CD14-positive monocyte (primary cell): ENCODE data around the gene LINC01488. TPM values are rescaled to one million over a fixed set of nuclear protein-coding genes. Genes with fewer than 3 reads are reported as not detected.

Source experiments
- DNase-seq, 3 donors: peaks; one replicate each; pipeline ENCODE4 v3.0.0-alpha.2; 2011 to 2022
- H2AFZ ChIP-seq: 2 replicates; pipeline ENCODE4 v1.6.0; 2012; ENCODE audit warnings: mild to moderate bottlenecking, low read depth, low read length, inconsistent platforms; ENCODE audit not compliant: insufficient read depth, poor library complexity, severe bottlenecking
- H3K27ac ChIP-seq, 2 donors: 1 replicate in 1 of 2; 2 replicates in 1 of 2; pipeline ENCODE4 v1.5.1; 2012 to 2013; ENCODE audit warnings: low read length in 2 of 2, control low read depth in 1 of 2, inconsistent platforms in 1 of 2, low read depth in 1 of 2, mild to moderate bottlenecking in 1 of 2
- H3K27me3 ChIP-seq, 2 donors: one replicate each; pipeline versions ENCODE4 v1.6.0 to v1.6.1; 2011 to 2013; ENCODE audit warnings: low read length in 2 of 2; ENCODE audit not compliant: control insufficient read depth in 2 of 2, insufficient read depth in 2 of 2
- H3K36me3 ChIP-seq, 2 donors: replicated peaks in 1 of 2; 1 replicate in 1 of 2; 2 replicates in 1 of 2; pipeline versions ENCODE4 v1.5.1 to v1.6.1; 2012 to 2013; ENCODE audit warnings: low read length in 2 of 2, control low read depth in 1 of 2, inconsistent platforms in 1 of 2, mild to moderate bottlenecking in 1 of 2; ENCODE audit not compliant: insufficient read depth in 2 of 2, control insufficient read depth in 1 of 2
- H3K4me1 ChIP-seq, 2 donors: 1 replicate in 1 of 2; 2 replicates in 1 of 2; pipeline versions ENCODE4 v1.5.1 to v1.6.1; 2012 to 2013; ENCODE audit warnings: low read length in 2 of 2, control low read depth in 1 of 2, inconsistent platforms in 1 of 2, mild to moderate bottlenecking in 1 of 2, moderate library complexity in 1 of 2; ENCODE audit not compliant: insufficient read depth in 2 of 2, control insufficient read depth in 1 of 2
- H3K4me2 ChIP-seq: replicated peaks from 2 replicates; pipeline ENCODE3; 2012; ENCODE audit warnings: low read length, moderate library complexity, mild to moderate bottlenecking; ENCODE audit not compliant: poor library complexity, severe bottlenecking; ENCODE audit errors: extremely low read depth
- H3K4me3 ChIP-seq, 3 experiments: fragments of 200-600 bp in 1 of 3; sonication (generic) in 1 of 3; replicated peaks in 1 of 3; 1 replicate in 2 of 3; 2 replicates in 1 of 3; pipeline ENCODE4 v1.5.1; 2011 to 2013; ENCODE audit warnings: low read length in 3 of 3, mild to moderate bottlenecking in 3 of 3, control low read depth in 2 of 3, low read depth in 2 of 3, inconsistent platforms in 1 of 3, moderate library complexity in 1 of 3
- H3K79me2 ChIP-seq: 2 replicates; pipeline ENCODE4 v1.6.0; 2012; ENCODE audit warnings: mild to moderate bottlenecking, control low read depth, inconsistent platforms, low read length, moderate library complexity; ENCODE audit not compliant: insufficient read depth
- H3K9ac ChIP-seq: 2 replicates; pipeline ENCODE4 v1.6.0; 2017; ENCODE audit warnings: low read length, mild to moderate bottlenecking; ENCODE audit not compliant: insufficient read depth, poor library complexity, severe bottlenecking
- H3K9me3 ChIP-seq, 2 donors: replicated peaks in 1 of 2; 1 replicate in 1 of 2; 2 replicates in 1 of 2; pipeline versions ENCODE4 v1.5.1 to v1.6.1; 2012 to 2013; ENCODE audit warnings: low read length in 2 of 2, control low read depth in 1 of 2; ENCODE audit not compliant: control insufficient read depth in 1 of 2, insufficient read depth in 1 of 2
- H4K20me1 ChIP-seq: 2 replicates; pipeline ENCODE4 v1.6.0; 2012; ENCODE audit warnings: mild to moderate bottlenecking, low read length, control low read depth, moderate library complexity; ENCODE audit not compliant: insufficient read depth
- H3K27ac Mint-ChIP-seq, 7 donors: one replicate each; pipeline ENCODE4 v1.8.0; 2020; ENCODE audit warnings: mild to moderate bottlenecking in 7 of 7, mixed read lengths in 7 of 7, moderate library complexity in 6 of 7, inconsistent platforms in 2 of 7
- H3K27me3 Mint-ChIP-seq, 3 donors: one replicate each; pipeline ENCODE4 v1.8.0; 2021 to 2022; ENCODE audit warnings: low read depth in 3 of 3, mild to moderate bottlenecking in 3 of 3, mixed read lengths in 3 of 3, moderate library complexity in 3 of 3, inconsistent platforms in 1 of 3
- H3K36me3 Mint-ChIP-seq, 2 donors: one replicate each; pipeline ENCODE4 v1.8.0; 2020; ENCODE audit warnings: mixed read lengths in 2 of 2, inconsistent platforms in 1 of 2, mild to moderate bottlenecking in 1 of 2
- H3K4me1 Mint-ChIP-seq: one replicate; pipeline ENCODE4 v1.8.0; 2020; ENCODE audit warnings: mild to moderate bottlenecking, mixed read lengths
- H3K4me3 Mint-ChIP-seq, 2 donors: one replicate each; pipeline ENCODE4 v1.8.0; 2020; ENCODE audit warnings: mild to moderate bottlenecking in 2 of 2, mixed read lengths in 2 of 2, moderate library complexity in 1 of 2
- H3K9me3 Mint-ChIP-seq, 7 donors: one replicate each; pipeline ENCODE4 v1.8.0; 2020 to 2022; ENCODE audit warnings: mixed read lengths in 7 of 7, mild to moderate bottlenecking in 6 of 7, moderate library complexity in 6 of 7, inconsistent platforms in 2 of 7
- CTCF ChIP-seq: fragments of 200-600 bp; IDR thresholded peaks from one replicate; pipeline ENCODE4 v1.8.0; 2022; ENCODE audit warnings: antibody characterized with exemption, mild to moderate bottlenecking
- WGBS: methylation state at CpG from one replicate; pipeline ENCODE4 v1.1.5; 2013; ENCODE audit warnings: missing lambda C conversion rate; ENCODE audit not compliant: insufficient coverage; 5-methylcytosine and 5-hydroxymethylcytosine counted together
- intact Hi-C, 2 donors: fragments of 100-400 bp; cut with micrococcal nuclease; formaldehyde crosslinking; loops; one replicate each; pipeline versions ENCODE4 v1.15.0 to v1.15.1; 2023
- polyA plus RNA-seq, 3 donors: library from polyadenylated mRNA; depleted of rRNA in 1 of 3; unstranded in 2 of 3; stranded (reverse) in 1 of 3; fragments of 300-500 nt in 2 of 3; fragments of >200 nt in 1 of 3; fragmentation: Illumina TruSeq in 2 of 3; gene quantifications; 1 replicate in 2 of 3; 2 replicates in 1 of 3; pipeline ENCODE4 v1.2.3, GENCODE V29; 2012 to 2021

The LINC01488 gene
- polyA plus RNA-seq, 3 donors, result not detected

GRCh38 chr11:69536406-69536805 is 54.9 kb downstream of the LINC01488 start:
- H2AFZ ChIP-seq, result no peak overlapping the region
- H3K27me3 ChIP-seq, result no peaks in the 10 kb centered on the region
- H3K4me3 ChIP-seq, result no peak overlapping the region
- peaks cover 0 to 1% (median 0%) of the 10 kb centered on the region in 7 donors for H3K9me3 Mint-ChIP-seq
- no peak for TF ChIP-seq CTCF
- no peaks in the 10 kb centered on the region for H3K36me3 Mint-ChIP-seq
- 96% methylated on average over 4 of the region's 9 CpGs for WGBS
- H3K36me3 ChIP-seq, result no peaks in the 10 kb centered on the region
- H3K4me3 Mint-ChIP-seq, result no peak overlapping the region
- peaks cover 0 to 6% (median 1%) of the 10 kb centered on the region in 3 donors for H3K27me3 Mint-ChIP-seq
- no peak overlapping the region for H3K4me2 ChIP-seq
- H4K20me1 ChIP-seq, result no peaks in the 10 kb centered on the region
- H3K4me1 ChIP-seq, result peaks cover 18 to 22% of the 10 kb centered on the region in 2 donors
- no peaks in the 10 kb centered on the region for H3K9me3 ChIP-seq
- H3K4me1 Mint-ChIP-seq, result peaks cover 16% of the 10 kb centered on the region
- H3K79me2 ChIP-seq, result no peaks in the 10 kb centered on the region
- DNase-seq, result no peak
- no peak overlapping the region for H3K9ac ChIP-seq
- H3K27ac ChIP-seq, result no peak overlapping the region
- peak overlapping the region in 1 of 7 donors; percentile 66 for H3K27ac Mint-ChIP-seq
- intact Hi-C loops, result no loop called here

GRCh38 chr11:69537126-69537525 is 55.7 kb downstream of the LINC01488 start:
- intact Hi-C loops, result no loop called here
- no peak for TF ChIP-seq CTCF
- no peak overlapping the region for H3K9ac ChIP-seq
- H4K20me1 ChIP-seq, result no peaks in the 10 kb centered on the region
- H3K36me3 ChIP-seq, result no peaks in the 10 kb centered on the region
- 98% methylated on average over 10 of the region's 10 CpGs for WGBS
- H3K9me3 Mint-ChIP-seq, result peaks cover 0 to 1% (median 0%) of the 10 kb centered on the region in 7 donors
- H3K27me3 ChIP-seq, result no peaks in the 10 kb centered on the region
- peaks cover 0 to 6% (median 0%) of the 10 kb centered on the region in 3 donors for H3K27me3 Mint-ChIP-seq
- no peak for DNase-seq
- no peak overlapping the region for H2AFZ ChIP-seq
- H3K27ac ChIP-seq, result no peak overlapping the region
- peaks cover 18 to 22% of the 10 kb centered on the region in 2 donors for H3K4me1 ChIP-seq
- H3K4me1 Mint-ChIP-seq, result peaks cover 16% of the 10 kb centered on the region
- H3K4me3 ChIP-seq, result no peak overlapping the region
- H3K4me2 ChIP-seq, result no peak overlapping the region
- H3K4me3 Mint-ChIP-seq, result no peak overlapping the region
- no peak overlapping the region for H3K27ac Mint-ChIP-seq
- no peaks in the 10 kb centered on the region for H3K79me2 ChIP-seq
- H3K9me3 ChIP-seq, result no peaks in the 10 kb centered on the region
- H3K36me3 Mint-ChIP-seq, result no peaks in the 10 kb centered on the region
